H4 (cell line): ENCODE measurements around the gene DNAJA3. TPM values are rescaled to one million over a fixed set of nuclear protein-coding genes. Genes with fewer than 3 reads are reported as not detected.

Source experiments
- DNase-seq: peaks from one replicate; pipeline ENCODE4 v3.0.0-alpha.2; 2015; ENCODE audit warnings: low spot score
- total RNA-seq: library from RNA; depleted of rRNA; stranded (reverse); fragments of >200 nt; shearing (Covaris generic); gene quantifications from 2 replicates; pipeline ENCODE4 v1.2.3, GENCODE V29; 2014; rRNA removed

Gene DNAJA3
- 48.3 and 48.4 TPM in 2 replicates for total RNA-seq

DNA sequence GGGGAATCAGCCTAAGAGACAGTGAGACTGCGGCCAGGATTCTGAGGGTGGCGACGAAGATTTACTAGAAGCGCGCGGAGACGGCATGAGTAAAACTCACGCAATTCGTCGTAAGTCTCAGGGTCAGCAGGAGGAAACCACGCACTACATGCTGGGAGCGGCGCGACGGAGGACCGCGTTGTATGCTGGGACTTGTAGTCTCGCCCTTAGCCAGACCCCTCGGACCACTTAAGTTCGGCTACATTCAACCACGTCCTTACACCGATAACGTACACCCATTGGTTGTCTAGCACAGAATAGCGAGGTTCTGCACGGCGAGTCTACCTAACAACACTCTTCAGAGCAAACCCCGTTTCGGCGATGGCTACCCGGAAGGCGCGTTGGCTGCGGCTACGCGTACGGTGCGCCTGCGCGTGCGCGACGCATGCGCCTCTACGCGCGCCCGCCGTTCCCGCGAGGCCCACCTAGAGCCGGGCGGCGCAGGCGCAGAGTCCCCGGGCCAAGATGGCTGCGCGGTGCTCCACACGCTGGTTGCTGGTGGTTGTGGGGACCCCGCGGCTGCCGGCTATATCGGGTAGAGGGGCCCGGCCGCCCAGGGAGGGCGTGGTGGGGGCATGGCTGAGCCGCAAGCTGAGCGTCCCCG is at the start of gene DNAJA3:
Gene DNAJA3 (plus strand): TSS at position 491 of the 643 bp plus-strand sequence. CDS start 14 bp downstream, at position 505.
- DNase-seq = peak; percentile 94

DNA sequence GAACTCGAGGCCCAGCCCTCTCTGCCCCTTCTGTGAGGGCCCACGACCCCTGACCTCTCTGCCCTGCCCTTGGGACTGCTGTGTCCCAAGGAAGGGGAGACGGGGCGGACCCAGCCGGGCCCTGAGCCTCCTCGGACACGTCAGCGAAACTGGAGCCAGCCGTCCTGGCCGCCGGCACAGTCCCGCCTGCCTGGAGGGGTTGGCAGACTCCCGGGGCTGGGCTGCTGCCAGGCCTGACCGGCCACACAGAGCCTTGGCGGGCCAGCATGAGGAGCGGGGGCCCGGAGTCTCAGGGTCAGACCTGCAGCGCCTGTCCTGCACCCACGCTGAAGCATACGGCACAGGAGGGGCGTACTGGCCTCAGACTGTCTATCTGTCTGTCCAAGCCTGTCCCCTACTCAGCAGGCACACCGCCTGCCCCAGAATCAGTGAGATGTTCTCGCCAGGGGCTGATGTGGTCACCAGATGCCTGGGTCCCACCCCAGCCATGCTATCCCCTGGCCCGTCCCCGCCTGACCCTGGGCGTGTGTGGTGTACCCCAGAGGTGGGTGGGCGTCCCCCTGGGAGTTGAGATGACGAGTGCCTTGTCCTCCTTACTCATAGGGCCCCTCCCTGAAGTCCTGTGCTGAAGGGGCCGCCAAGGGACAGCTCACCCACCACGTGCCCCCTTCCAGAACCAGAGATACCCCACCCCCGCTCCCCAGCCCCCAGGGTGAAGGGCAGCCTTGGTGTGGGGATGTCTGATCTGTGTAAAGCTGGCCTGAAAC is 49.4 kb upstream of the DNAJA3 start:
- no peak for DNase-seq

DNA sequence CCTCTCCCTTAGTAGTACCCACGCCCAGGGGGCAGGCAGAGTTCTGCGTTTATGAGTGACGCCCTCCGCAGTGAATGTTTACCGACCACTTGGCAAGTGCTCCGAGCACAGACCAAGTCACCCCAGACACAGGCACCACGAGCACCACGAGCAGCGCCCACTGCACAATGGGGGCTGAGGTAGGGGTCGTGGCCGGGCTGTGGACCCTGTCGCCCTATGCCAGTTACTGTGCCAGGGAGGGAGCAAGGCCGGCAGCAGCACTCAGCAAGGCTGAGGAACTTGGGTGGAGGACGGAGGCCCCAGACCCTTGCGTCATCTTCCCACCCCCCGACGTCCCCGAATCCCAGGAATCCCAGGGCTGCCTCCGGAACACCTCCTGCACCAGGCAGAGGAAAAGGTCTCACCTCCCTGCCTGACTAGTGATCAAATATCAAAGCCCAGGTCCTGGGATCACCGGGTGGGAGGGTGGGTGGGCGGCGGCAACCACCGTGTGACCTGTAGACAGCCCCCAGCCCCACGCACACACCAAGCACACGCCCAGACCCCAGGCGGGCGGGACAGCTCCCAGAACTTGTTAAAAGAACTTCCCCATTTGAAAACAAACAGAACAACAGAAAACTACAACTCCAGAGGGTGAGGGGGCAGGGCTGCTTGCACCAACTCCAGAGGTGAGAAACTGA is 48.6 kb upstream of the DNAJA3 start:
- DNase-seq = no peak

DNA sequence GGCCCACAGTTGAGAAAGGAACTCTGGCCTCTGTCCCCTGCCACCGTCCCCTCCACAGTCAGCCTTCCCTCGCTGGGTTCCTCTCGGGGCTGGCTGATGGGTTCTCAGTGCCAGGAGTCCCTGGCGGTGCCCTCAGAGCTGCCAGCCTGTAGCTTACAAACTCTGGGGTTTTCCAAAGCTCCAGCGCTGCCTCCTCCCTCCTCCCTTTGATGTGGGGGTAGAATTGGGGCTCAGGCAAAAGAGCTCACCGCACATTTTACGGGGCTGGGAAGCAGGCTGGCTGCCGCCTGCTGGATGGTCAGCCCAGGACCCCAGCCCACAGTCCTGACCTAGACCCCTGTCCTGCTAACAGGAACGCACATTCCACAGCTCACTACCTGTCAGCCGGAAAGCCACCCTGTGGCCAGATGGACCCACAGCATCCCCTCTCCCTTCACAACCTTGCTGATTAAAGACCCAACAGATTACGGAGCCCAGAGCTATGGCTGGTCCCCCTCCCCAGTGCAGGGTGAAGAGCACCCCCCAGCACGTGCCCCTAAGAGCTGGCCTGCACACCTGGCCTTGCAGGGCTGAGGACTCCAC is 48.0 kb upstream of the DNAJA3 start:
- DNase-seq = no peak

DNA sequence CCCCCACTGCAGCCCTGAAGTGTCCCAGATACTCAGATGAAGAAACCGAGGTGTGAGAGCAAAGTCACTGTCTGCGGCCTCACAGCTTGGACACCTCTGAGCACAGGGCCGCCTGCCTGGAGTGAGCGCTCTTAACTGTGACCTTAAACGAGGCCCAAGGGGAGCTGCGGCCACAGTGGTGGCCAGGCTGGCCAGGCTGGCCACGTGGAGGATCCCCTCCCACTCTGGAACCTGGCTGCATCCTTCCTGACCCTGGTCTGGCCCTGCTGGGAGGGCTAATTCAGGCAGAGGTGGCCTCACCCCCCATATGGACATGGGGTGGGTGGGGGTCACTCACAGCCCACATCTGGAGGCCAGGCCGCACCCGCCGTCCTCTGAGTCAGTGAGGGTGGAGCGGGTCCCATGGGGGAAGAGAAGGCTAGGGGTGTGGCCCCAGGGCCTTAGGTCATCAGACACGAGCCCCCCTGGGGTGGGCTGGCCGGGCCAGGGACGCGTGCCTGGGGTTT is 47.5 kb upstream of the DNAJA3 start:
- DNase-seq = no peak

DNA sequence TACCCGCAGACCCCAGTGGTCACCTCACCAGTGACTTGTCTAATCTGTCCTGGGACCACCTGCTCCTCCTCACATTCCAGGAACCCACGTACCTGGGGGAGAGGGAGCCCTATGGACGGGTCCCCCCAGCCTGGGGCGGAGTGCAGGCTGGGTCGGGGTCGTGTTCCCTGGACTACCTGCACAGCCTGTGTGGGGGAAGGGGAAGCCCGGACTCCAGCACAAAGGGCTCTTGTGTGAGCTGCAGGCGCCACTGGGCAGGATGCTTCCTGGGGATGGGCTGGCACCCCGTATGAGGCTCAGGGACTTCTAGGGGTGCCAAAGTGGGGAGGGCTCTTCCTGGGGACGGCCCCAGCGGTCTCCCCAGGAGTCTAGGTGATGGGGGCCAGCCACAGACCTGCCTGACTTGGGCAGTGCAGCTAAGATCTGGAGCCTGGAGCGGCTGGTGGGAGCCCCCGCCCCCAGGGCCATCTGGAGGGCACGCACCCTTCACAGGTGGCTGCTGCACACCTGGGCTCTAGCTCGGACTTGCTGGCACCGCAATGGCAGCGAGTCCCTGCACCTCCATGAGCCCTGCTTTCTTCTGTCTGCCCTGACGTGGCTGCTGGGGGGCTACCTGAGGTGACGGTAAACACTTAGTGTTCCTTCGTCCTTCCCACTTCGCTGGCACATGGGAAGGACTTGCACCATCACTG is 46.5 kb upstream of the DNAJA3 start:
- no peak for DNase-seq

DNA sequence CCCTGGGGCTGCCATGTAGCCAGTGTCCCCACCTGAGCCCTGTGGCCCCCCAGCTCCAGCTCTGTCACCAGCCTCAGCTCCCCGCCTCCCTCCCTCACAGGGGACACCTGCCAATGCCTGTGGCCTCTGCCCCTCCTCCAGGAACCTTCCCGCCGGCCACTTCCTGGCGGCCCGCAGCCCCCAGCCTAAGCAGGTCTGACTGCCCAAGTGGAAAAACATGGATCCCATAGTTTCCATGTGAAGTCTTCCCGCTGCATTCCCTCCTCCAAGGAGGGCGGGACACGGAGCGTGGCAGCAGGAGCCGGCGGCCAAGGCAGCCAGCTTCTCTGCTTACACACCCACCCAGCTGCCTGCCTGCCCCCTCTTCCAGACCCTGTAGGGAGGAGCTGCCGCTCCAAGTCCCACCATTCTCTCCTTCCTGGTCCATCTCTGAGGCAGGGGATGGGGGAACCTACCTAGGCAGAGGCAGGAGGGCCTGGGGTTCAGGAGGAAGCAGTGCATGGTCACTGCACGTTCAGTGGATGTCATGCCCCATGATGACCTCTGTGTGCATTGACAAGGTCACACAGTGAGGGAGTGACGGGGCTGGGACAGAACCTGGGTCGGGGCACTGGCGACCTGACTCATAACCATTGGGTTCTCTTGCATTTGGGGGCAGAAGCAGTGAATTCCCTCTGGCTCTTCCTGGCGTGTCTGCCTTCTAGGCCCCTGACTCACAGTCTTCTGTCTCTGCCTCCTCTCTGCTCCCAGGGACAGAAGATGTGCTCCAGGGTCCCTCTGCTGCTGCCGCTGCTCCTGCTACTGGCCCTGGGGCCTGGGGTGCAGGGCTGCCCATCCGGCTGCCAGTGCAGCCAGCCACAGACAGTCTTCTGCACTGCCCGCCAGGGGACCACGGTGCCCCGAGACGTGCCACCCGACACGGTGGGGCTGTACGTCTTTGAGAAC is 45.3 kb upstream of the DNAJA3 start:
- DNase-seq = no peak

DNA sequence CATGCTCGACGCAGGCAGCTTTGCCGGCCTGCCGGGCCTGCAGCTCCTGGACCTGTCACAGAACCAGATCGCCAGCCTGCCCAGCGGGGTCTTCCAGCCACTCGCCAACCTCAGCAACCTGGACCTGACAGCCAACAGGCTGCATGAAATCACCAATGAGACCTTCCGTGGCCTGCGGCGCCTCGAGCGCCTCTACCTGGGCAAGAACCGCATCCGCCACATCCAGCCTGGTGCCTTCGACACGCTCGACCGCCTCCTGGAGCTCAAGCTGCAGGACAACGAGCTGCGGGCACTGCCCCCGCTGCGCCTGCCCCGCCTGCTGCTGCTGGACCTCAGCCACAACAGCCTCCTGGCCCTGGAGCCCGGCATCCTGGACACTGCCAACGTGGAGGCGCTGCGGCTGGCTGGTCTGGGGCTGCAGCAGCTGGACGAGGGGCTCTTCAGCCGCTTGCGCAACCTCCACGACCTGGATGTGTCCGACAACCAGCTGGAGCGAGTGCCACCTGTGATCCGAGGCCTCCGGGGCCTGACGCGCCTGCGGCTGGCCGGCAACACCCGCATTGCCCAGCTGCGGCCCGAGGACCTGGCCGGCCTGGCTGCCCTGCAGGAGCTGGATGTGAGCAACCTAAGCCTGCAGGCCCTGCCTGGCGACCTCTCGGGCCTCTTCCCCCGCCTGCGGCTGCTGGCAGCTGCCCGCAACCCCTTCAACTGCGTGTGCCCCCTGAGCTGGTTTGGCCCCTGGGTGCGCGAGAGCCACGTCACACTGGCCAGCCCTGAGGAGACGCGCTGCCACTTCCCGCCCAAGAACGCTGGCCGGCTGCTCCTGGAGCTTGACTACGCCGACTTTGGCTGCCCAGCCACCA is 44.4 kb upstream of the DNAJA3 start:
- no peak for DNase-seq

DNA sequence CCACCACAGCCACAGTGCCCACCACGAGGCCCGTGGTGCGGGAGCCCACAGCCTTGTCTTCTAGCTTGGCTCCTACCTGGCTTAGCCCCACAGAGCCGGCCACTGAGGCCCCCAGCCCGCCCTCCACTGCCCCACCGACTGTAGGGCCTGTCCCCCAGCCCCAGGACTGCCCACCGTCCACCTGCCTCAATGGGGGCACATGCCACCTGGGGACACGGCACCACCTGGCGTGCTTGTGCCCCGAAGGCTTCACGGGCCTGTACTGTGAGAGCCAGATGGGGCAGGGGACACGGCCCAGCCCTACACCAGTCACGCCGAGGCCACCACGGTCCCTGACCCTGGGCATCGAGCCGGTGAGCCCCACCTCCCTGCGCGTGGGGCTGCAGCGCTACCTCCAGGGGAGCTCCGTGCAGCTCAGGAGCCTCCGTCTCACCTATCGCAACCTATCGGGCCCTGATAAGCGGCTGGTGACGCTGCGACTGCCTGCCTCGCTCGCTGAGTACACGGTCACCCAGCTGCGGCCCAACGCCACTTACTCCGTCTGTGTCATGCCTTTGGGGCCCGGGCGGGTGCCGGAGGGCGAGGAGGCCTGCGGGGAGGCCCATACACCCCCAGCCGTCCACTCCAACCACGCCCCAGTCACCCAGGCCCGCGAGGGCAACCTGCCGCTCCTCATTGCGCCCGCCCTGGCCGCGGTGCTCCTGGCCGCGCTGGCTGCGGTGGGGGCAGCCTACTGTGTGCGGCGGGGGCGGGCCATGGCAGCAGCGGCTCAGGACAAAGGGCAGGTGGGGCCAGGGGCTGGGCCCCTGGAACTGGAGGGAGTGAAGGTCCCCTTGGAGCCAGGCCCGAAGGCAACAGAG is 43.5 kb upstream of the DNAJA3 start:
- no peak for DNase-seq

DNA sequence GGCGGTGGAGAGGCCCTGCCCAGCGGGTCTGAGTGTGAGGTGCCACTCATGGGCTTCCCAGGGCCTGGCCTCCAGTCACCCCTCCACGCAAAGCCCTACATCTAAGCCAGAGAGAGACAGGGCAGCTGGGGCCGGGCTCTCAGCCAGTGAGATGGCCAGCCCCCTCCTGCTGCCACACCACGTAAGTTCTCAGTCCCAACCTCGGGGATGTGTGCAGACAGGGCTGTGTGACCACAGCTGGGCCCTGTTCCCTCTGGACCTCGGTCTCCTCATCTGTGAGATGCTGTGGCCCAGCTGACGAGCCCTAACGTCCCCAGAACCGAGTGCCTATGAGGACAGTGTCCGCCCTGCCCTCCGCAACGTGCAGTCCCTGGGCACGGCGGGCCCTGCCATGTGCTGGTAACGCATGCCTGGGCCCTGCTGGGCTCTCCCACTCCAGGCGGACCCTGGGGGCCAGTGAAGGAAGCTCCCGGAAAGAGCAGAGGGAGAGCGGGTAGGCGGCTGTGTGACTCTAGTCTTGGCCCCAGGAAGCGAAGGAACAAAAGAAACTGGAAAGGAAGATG is 42.8 kb upstream of the DNAJA3 start:
- no peak for DNase-seq

DNA sequence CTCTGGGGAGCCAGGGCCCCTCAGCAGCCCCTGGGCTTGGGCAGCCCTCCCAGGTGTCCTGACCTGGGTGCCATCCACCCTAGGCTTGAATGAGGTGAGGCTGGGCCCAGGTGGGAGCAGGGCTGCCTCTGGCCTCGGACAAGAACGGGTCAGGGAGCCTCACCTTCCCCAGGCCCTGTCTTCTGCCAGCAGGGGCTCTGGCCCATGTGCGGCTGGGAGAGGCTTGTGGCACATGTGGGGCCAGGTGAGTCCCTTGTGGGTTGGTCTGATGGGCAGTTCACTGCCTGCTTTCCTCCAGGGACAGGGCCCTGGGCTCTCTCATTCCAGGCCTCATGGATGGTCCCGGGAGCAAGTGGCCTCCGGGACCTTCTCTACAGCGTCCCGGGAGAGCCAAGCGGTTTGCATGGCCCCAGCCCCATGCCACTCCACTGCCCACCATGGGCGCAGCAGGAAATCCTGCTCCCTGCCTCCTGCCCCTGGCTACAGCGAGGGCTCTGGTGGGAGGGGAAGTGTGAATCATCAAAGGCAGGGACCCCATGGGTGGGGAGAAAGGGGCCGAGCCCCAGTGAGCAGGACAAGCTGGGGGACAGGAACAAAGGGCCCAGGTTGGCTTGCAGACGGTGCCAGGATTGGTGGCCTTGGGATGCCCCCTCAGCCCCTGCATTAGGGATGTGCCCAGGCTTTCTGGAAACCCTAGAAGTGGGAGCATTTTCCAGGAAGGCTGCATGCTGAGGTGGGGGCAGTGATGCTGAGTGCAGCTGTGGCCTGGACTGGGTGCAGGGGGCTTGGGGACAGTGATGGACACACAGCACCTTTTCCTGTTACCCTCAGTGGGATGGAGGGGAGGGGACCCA is 41.9 kb upstream of the DNAJA3 start:
- no peak for DNase-seq

DNA sequence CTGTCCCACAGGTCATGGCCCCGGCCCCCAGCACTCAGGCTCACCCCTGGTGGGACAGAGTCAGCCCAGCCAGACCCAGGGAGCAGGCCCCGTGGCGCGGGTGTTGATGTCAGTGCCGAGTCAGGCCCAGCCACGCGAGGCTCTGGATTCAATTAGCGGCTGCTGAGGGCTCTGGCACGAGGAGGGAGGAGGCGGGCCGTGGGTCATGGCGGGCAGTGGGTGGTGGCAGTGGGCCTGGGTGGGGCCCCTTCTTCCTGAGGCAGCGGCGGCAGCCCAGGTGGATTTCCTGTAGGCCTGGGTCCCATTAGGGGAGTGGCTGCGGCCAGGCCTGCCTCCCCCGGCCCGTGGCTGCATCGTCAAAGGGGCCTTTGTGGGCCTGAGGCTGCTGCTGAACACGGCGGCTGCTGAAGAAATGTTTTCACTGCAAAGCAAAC is 41.1 kb upstream of the DNAJA3 start:
- DNase-seq = no peak

DNA sequence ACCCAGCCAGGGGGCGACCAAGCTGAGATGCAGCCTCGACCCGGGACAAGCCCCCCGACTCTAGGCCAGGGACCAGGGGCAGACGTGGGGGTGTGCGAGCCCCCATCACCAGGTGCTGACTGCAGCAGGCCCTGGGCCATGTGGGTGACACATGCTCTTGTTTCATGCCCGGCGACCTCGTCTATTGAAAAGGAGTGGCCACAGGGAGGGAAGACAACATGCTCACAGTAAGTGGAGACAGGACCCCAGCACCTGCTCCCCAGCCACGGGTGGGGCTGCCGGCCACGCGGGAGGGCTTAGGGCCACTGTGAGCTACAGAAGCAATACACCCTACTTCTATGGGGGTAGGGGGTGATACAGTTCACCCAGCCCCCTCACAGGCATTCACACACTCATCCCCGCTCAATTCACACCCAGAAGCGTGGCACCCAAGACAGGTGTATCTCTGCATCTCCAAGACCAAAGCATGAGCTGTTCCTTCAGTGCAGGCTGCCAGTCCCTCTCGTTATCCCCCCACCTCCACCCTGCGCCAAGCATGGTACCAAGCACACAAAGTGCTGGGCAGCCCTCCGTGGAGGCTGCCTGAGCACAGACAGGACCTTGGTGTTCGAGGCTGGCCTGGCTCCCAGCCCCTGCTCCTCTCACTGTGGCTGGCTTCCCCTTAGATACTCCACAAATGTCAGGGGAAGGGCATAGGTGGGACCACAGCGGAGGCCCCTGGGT is 40.4 kb upstream of the DNAJA3 start:
- no peak for DNase-seq

DNA sequence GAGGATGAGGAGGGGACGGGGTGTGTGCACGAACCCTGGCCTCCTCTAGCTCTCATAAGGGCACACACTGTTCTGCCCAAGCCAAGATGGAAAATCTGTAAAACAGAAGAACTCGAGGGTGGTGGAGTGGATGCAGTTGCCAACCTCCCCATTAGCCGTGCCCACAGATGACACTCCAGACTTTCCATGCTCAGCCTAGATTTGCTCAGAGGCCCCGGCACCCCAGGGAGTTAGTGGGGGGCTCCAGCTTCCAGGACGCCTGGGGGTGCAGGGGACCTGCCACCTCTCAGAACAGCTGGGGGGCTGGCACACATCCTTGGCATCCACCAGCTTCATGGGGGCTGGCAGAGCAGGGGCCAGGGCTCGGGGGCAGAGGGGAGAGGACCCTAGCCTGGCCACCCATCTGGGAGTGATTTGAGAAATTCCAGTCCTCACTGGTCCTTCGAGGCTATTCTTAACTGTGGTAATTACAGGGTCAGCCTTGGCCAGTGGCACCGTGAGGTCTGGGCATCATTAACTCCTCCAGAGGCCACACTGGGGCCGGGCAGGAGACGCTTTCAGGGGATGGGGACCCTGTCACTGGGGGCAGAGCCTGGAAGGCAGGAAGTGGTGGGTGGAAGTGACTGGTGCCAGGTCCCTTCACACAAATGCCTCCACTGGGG is 39.7 kb upstream of the DNAJA3 start:
- DNase-seq = no peak

DNA sequence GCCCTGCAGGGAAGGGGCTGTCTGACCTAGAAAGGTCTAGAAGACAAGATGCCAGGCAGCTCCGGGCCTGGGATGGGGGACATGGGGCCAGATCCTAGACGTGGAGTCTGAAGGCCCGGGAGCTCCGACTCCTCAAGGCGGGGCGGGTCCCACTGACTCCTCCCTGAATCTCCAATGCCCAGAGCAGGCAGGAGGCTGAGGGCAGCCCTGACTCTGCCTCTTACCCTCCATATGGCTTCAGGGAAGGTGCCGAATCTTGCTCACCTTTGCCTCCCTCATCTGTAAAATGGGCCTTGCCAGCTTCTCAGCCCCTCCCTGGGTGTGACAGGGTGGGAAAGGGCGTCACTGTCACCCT is 39.2 kb upstream of the DNAJA3 start:
- DNase-seq = no peak

DNA sequence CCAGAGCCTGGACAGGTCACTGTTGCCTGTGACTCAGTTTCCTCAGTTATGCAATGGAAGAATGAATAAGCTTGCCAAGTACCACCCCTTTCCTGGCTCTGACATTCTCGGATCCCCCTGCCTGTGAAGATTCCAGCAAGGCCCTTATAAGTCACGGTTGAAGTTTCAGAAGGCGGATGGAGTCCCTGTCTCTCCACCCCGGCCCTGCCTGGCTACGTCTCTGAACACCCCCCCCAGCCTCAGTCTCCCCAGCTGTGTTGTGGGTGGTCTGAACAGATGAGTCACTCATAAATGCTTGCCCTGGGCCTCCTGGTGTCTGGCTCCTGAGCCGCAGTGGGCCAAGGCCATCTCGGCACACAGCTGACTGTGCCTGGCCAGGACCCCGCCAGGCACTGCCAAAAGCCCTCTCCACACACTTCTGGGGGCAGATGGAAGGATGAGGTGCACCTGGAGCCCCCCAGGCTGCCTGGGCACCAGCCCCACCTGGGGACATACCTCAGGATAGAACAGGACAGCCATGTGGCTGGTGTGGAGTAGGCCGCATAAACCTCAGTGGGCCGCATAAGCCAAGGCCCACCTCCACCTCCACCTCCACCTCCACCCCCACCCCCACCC is 38.6 kb upstream of the DNAJA3 start:
- DNase-seq = no peak
